Endothelial cell (in vitro differentiated cells): ENCODE results near the gene SORT1. TPM values are rescaled to one million over a fixed set of nuclear protein-coding genes. Genes with fewer than 3 reads are reported as not detected.
A peak's percentile ranks its signal among the peaks of the same experiment; 100 is the strongest.

ENCODE experiments used
- DNase-seq: peaks from one replicate; pipeline ENCODE4 v3.0.0; 2021; ENCODE audit warnings: low spot score
- H3K27ac Mint-ChIP-seq: one replicate; pipeline ENCODE4 v1.8.0; 2021; ENCODE audit warnings: mixed read lengths, inconsistent platforms; ENCODE audit not compliant: unreplicated experiment
- H3K27me3 Mint-ChIP-seq: one replicate; pipeline ENCODE4 v1.8.0; 2021; ENCODE audit warnings: mild to moderate bottlenecking, moderate library complexity, mixed read lengths, inconsistent platforms; ENCODE audit not compliant: unreplicated experiment
- H3K36me3 Mint-ChIP-seq: one replicate; pipeline ENCODE4 v1.8.0; 2021; ENCODE audit warnings: mild to moderate bottlenecking, low read depth, mixed read lengths, inconsistent platforms; ENCODE audit not compliant: unreplicated experiment
- H3K4me1 Mint-ChIP-seq: one replicate; pipeline ENCODE4 v1.8.0; 2021; ENCODE audit warnings: mild to moderate bottlenecking, mixed read lengths, inconsistent platforms; ENCODE audit not compliant: unreplicated experiment
- H3K4me3 Mint-ChIP-seq: one replicate; pipeline ENCODE4 v1.8.0; 2021; ENCODE audit warnings: mild to moderate bottlenecking, mixed read lengths, inconsistent platforms; ENCODE audit not compliant: unreplicated experiment
- H3K9me3 Mint-ChIP-seq: one replicate; pipeline ENCODE4 v1.8.0; 2021; ENCODE audit warnings: mixed read lengths, inconsistent platforms; ENCODE audit not compliant: unreplicated experiment
- CTCF ChIP-seq: fragments of 200-600 bp; sonication (generic); IDR thresholded peaks from one replicate; pipeline ENCODE4 v1.5.0; 2021; ENCODE audit warnings: antibody characterized with exemption; ENCODE audit not compliant: unreplicated experiment
- total RNA-seq: library from RNA; stranded (reverse); fragmentation: NEBNext Ultra II Directional; extraction: Animal tissue kit (Norgen Biotek cat#: 25700); gene quantifications from one replicate; pipeline ENCODE4 v1.2.1, GENCODE V29; 2021; ENCODE audit not compliant: unreplicated experiment

The SORT1 gene
- total RNA-seq, 1 donor from 2014 or later: 49.0 TPM

DNA sequence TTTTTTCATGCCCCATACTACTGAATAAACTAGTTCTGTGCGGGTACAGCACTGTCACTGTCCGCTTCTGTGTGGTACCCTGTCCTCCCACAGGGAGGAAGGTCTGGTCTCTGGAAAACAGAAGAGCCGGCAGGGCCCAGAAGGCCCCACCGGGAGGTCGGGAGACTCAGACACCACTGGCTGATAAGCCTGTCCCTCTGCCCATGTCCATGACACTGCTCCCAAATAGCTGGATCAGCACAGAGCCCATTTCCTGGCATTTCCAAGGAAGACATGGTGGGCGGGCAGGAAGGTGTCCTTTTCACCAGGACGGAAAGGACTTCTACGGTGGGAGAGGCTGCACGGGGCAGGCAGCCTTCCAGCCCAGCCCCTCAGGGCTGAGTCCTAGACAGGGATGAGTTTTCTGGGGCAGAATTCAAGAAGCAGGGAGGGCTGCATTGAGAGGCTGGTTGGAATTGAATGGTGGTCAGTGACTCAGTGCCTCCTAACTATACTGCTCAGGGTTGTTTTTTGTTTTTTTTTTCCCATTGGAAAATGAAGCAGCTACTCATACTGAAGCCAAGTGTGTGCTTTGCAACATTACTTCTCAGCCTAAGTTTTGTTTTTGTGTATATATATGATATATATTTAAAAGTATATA lies 121.9 kb downstream of the SORT1 start:
- Mint-ChIP-seq H3K4me1 (peaks cover 25% of the 10 kb centered on the region), H3K27me3 (peaks cover 5% of the 10 kb centered on the region), H3K4me3 (no peak overlapping the region), H3K9me3 (no peaks in the 10 kb centered on the region), H3K36me3 (peaks cover 5% of the 10 kb centered on the region), H3K27ac (peak overlapping the region; percentile 77)
- DNase-seq: no peak
- TF ChIP-seq CTCF: no peak

- Mint-ChIP-seq H3K27me3 (peaks cover 9% of the 10 kb centered on the region), H3K4me1 (peaks cover 25% of the 10 kb centered on the region), H3K27ac (no peak overlapping the region), H3K9me3 (no peaks in the 10 kb centered on the region), H3K36me3 (peaks cover 4% of the 10 kb centered on the region), H3K4me3 (no peak overlapping the region)
- TF ChIP-seq CTCF: no peak
- no peak for DNase-seq
These were observed 122.9 kb downstream of the SORT1 start for GRCh38 chr1:109274533-109275476.

DNA sequence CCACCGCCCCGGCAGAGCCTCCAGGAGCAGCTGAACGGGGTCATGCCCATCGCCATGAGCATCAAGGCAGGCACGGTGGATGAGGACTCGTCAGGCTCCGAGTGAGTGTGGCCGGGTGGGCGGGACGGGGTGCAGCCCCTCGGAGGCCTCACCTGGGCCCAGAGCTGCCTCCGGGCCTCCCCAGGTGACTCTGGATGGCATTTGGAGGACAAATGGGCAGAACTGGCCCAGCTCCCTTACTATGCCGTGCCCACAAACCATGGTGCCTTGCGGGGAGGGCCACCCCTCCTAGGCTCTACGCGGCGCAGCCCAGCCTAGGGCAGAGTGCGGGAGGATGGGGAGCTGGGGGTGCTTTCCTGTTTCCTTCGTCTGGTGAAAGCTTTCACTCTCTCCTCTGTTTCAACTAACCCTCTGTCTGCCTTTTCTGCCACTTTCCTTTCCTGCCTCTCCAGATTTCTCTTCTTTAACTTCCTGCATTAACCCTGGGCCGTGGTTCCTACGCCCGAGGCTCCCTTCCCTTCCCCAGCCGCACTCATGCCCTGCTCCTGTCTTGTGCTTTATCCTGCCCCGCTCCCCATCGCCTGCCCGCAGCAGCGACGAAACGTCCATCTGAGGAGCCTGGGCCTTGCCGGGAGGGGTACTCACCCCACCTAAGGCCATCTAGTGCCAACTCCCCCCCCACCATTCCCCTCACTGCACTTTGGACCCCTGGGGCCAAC lies 124.0 kb downstream of the SORT1 start:
- Mint-ChIP-seq H3K4me1 (peaks cover 25% of the 10 kb centered on the region), H3K4me3 (no peak overlapping the region), H3K27me3 (peaks cover 9% of the 10 kb centered on the region), H3K27ac (peak overlapping the region; percentile 85), H3K36me3 (no peaks in the 10 kb centered on the region), H3K9me3 (no peaks in the 10 kb centered on the region)
- DNase-seq: no peak
- TF ChIP-seq CTCF: no peak

DNA sequence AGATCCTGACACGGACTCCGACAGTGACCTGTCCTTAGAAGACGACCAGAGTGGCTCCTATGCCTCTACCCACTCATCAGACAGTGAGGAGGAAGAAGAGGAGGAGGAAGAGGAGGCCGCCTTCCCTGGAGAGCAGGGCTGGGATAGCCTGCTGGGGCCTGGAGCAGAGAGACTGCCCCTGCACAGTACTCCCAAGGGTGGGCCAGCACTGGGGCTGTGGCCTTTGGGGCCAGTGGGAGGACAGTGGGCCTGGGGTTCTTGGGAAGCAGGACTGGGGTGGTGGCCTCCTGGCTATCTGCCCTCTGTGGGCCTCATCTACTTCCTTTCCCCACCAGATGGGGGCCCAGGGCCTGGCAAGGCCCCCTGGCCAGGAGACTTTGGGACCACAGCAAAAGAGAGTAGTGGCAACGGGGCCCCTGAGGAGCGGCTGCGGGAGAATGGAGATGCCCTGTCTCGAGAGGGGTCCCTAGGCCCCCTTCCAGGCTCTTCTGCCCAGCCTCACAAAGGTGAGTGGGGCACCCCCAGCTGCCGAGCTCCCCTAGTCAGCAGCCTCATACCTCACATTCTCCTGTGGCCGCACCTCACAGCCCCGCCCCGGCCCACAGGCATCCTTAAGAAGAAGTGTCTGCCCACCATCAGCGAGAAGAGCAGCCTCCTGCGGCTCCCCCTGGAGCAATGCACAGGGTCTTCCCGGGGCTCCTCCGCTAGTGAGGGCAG lies 124.7 kb downstream of the SORT1 start:
- Mint-ChIP-seq H3K36me3 (no peaks in the 10 kb centered on the region), H3K4me1 (peaks cover 25% of the 10 kb centered on the region), H3K4me3 (no peak overlapping the region), H3K27me3 (peaks cover 10% of the 10 kb centered on the region), H3K9me3 (no peaks in the 10 kb centered on the region), H3K27ac (no peak overlapping the region)
- no peak for TF ChIP-seq CTCF
- DNase-seq: no peak
